ENCODE results near the gene CHRM1.

Gene CHRM1

DNA sequence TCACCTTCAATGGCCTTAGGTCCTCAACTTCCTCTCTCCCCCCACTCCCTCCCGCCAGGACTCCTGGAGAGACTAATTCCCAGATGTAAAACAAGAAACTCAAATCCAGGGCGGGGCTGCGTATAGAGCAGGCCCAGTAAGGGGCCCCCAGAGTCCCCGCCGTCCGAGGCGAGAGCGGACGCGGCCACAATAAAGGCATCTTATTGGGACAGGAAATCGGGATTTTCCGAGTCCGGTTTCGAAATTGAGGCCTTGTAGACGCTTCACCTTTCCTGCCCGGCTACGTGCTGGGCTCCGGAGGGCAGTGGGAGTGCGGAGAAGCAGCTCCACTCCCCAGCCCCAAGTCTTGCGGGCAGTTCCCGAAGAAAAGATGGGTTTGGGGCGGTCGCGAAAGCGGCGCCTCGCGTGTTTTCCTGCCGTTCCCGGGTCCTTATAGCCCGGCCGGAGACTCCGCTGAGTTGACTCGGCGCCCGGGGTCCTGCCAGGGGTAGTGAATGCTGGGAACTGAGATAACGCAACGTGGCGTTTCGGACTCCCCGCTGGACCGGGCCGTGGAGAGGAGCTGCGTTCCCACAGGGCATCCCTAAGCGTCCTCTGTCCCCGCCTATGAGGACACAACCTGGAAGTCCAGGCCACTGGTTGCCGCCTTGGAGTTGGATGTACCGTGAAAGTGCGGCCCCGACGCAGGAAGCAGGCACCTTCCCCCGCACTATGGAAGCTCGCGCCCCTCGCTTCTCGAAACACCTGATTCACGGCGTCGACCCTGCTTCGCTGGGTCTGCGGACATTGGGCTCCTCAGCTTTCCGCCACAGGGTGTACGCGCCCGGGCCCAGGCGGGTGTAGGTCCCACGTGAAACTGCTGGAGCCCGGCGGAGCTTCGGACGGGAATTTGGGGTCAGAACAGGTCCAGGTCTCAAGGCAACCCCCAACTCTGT is 4.8 kb upstream of the CHRM1 start:
- DNase-seq: no peak

DNA sequence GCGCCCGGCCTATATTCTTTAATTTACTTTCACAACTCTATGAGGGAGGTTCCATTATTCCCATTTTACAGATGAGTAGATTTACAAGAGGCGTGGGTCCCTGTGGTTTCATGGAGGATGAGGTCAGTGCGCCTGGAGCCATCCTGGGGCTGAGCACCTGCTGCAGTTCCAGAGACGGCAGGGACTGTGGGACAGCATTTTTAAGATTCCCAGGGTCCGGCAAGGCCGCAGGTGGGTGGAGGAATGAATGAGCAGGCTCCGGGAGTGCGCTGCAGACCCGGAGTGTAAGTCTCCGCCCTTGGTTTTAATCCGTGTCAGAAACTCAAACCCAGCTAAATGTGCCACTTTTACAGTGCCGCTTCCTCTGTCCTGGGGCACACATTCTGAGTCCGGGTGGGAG is 4.1 kb upstream of the CHRM1 start:
- no peak for DNase-seq

DNA sequence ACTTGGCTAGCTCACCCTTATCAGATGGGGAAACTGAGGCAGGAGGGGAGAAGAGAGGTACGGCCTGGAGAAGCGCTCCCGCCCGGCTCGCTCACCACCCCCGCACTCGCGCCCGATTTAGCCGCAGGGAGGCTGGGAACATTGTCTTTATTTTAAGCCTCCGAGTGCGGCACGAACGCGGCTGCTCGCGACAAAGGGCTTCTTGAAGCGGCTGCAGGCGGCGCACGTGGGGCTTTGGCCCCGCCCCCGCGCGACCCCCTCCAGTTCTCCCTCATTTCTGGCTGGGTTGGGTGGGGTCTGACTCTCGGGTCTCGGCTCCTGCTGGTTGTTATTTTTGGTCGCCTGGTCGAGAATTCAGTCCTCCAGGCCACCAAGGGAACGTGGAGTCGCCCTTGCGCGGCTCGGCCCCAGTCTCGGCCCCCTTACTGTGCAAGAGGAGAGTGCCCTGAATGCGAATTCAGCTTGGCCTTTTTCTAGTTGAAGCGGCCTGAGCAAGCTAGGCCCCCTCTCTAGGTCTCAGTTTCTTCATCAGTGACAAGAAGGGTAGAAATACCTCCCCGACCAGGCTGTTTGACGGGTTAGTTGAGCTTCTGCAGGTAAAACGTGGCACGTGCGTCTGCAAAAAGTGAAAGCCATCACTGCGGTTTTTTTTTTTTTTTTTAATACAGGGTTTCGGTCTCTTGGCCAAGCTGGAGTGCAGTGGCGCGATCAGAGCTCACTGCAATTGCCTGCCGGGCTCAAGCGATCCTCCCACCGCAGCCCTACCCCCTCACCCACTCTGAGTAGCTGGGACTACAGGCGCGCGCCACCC is 2.6 kb upstream of the CHRM1 start:
- no peak for DNase-seq

DNA sequence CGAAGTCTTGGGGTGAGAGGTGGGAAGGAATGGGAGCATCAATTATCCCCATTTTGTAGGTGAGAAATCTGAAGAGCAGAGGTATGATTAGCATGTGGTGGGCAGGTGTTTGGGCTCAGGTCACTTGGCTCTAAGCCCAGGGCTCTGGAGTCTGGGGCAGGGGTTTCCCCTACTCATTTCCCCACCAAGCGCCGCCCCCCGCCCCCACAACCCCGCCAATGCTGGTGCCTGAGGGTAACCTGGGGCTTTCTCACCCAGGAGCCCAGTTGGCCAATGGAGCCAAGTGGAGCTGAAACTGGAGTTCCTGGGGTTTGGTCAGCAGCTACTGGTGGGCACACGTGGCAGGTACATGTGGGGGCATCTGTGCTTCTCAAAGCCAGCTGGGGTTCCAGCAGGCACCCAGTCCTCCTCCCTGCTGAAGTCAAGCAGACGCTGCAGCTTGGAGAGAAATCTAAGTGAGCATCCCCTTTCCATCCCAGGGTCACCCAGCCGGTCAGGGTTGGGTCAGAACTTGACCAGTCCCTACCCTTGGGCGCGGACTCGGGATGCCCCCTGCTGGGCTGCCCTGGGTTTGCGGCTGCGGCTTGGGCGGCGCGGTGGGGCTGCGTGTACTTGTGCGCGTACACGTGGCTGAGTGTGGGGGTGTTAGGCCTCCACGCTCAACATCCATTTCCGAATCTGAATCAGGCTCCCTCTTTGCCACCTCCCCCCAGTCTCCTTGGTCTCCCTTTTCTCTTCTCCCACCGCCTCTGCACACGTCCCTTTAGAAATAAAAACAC is 1.7 kb upstream of the CHRM1 start:
- DNase-seq: no peak

DNA sequence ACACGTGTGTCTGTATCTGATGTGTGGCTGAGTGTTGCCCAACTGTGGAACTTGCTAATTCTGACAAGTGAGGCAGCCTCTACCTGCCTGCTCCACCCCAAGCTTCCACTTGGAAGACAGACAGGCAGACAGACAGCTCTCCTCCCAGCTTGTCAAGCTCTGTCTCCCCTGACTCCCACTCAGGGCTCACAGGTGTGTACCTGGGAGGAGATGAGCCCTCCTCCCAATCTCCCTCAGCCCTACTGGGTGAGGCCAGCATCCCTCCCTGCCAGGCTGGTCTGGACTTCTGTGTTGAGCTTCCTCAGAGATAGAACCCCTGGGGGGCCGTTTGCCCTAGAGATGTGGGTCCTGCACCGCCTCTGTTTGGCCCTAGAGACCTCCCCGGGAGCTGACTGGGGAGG is 1.0 kb upstream of the CHRM1 start:
- no peak for DNase-seq

DNA sequence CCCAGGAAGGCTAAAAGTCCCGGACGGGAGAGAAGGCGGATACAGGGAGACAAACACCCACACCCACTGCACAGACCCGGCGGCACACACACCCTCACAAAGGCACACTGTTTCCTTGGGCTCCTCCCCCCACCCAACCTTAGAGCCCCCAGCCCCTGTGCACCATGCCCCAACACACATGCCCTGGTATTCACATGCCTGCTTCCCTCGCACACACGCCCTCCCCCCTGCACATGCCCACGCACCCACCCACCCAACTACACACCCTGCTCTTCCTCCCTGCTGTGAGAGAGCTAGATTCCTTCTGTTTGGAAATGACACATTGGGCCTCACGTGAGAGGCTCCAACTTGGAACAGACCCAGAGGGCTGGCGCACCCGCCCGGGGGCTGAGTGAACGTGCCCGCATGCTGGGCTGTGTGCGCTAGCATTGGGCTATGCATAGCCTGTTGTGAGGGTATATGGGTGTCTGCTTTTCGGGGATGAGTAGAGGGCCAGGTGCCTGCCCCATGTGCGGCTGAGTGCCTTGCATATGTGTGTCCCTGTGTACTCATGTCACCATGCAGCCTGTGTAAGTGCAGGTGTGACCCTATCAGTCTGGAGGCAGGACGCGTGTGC is 518 bp upstream of the CHRM1 start:
- peak in 1 of 2 experiments; percentile 38 for DNase-seq

DNA sequence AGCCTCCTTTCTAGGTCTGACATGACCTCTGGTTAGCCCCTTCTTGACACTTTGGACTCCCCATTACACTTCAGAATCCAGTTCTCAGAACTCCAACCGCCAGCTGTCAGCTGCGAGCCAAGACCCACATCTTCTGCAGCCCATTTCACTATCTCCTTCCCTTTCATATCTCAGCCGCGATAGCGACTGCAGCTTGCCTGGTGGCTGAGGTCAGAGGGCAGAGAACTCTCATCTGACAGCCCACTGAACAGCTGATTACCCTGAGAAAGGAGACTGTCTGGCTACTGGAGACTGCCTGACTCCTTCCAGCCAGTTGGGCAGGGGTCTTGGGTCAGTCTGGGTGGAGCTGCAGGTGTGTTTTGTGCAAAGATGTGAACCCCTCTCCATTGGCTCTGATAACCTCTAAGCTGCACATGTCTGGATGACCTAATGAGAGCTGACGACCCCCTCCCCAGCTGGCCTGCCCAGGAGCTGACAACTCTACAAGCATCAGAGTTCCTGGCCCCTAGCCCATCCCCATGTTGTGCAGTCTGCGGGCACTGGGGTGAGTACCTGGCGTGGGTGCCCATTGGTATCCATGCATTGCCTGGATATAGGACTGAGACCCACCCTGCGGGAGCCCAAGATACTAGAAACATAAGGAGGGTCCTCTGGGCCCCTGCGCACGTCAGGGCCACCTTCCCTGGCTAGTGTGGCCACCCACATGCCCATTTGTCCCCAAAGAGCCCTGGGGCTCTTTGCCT is 1.1 kb downstream of the CHRM1 start:
- no peak for DNase-seq

DNA sequence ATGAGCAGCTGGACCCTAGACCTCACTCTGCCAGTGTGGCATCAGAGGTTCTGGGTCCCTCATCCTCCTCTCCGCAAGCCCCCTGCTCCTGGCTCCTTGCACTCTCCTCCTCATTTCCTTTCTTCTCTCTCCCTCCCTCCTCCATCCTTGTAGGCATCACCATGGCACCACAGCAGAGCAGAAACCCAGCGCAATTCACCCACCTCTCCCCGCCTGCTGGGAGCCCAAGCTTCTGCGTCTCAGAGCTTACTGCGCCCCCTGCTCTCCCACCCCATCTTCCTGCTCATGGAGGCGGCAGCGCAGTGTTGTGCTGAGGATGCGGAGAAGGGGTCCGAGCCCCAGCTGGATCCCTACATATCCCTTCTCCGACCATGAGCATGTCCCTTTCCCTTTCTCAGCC is 1.7 kb downstream of the CHRM1 start:
- DNase-seq: no peak

DNA sequence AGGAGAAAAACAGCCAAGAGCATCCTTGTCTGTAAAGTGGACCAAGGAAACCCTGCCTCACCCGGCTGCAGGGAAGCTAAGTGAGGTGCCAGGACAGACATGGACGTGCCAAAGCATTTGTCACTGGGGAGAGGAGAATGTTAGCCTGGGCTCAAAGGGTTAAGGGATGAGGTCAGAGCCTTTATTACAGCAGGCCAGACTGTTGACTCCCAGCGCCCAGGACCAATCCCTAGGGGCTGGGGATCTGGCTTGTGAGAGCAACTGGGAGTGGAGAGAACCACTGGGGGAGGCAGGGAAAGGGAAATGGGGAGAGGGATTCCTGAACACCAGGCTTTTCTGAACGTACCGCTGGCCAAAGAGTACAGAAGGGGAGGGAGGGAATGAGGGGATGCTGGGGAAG is 2.6 kb downstream of the CHRM1 start:
- DNase-seq: no peak

DNA sequence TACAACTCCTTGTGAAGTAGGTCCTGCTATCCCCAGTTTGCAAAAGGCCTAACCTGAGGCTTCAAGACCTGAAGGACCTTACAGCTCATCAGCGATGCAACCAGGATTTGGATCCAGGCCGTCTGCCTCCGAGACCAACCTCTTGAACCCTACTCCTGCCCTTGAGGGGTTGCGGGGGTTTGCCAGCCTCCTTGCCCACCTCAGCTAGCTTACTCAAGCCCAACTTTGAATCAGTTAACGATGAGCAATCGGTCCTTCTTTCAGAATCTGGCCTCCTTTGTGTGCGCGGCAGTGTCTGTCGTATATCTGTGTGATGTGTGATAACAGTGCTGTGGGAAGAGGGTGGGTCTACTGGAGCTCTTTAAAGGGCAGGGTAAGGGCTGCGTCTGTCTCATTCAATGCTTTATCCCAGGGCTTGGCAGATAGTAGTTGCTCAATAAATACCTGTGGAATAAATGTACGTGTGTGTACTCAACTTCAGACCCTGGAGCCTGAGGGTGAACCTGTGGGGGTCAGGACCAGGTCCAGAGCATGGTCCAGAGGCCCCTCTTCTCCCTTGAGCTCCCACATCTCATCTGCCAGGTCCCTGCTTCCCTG is 3.2 kb downstream of the CHRM1 start:
- DNase-seq: no peak

DNA sequence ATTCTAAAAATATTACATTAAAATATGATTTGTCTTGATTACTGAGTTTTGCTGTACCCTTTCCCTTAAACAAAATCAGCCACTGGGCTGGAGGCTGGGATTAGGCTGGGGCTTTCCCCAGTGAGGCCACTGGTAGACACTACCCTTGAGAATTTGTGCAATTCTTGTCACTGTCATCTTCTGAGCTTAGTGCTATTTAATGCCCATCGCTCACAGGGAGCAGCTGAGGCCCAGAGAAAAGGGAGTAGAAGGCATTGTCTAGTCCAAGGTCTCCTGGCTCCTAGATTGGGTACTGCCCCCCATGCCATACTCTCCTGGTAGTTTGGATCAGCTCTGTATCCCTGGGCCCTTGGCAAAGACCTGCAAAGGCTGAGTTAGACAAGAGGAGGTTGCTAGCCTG is 6.7 kb downstream of the CHRM1 start:
- no peak for DNase-seq

DNA sequence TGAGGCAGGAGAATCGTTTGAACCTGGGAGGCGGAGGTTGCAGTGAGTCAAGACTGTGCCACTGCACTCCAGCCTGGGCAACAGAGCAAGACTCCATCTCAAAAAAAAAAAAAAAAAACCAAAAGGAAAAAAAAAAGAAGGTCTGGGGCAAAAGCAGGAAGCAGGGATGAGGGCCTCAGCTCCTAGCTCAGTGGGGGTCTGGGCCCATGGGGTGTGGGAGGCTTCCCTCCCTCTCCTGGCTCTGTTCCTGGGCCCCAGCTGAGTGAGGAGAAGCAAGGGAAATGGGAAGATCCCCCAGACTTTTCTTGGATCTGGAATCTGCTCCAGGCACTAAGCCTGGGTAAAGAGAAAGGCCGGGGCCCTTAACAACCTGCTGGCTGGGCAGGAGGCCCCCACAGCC is 8.9 kb downstream of the CHRM1 start:
- DNase-seq: no peak

DNA sequence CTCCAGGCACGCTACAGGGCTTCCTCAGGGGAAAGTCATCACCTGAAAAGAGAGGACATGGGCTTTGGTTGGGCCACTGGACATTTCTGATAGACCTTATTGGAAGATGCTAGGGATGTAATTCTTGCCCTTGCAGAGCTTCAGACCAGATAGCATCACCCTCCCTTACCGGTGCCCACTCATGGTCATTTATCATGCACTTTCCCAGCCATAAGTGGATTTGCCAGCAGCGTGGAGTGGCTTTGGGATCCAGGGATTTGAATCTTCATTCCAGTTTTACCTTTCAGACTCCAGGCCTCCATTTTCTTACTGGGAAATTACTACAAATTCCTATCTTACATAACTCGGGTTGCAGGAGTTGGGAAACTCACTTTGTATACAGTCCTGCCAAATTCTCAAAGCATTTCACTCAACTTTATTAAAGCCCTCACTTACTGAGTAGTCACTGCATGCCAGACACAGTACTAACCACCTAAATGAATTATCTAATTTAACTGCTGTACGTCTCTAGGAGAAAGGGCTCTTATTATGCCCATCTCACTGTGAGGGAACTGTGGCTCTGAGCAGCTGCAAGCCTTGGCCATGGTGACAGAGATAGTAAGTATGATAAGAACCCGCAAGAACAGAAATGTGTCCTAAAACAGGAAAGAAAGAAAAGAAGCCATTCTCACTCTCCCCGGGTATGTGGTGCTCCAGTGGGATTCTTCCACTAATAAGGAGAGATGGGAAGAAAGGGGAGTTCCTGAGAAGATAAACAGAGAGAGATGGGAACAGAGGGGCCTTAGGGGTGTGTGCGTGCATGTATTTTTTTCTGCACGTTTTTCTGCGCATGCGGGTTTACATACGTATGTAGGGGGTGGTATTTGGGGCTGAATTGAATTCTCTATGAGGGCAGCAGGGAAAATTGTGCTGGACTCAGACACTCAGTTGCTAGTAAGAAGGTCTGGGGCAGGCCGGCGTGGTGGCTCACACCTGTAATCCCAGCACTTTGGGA is 9.7 kb downstream of the CHRM1 start:
- no peak for DNase-seq

DNA sequence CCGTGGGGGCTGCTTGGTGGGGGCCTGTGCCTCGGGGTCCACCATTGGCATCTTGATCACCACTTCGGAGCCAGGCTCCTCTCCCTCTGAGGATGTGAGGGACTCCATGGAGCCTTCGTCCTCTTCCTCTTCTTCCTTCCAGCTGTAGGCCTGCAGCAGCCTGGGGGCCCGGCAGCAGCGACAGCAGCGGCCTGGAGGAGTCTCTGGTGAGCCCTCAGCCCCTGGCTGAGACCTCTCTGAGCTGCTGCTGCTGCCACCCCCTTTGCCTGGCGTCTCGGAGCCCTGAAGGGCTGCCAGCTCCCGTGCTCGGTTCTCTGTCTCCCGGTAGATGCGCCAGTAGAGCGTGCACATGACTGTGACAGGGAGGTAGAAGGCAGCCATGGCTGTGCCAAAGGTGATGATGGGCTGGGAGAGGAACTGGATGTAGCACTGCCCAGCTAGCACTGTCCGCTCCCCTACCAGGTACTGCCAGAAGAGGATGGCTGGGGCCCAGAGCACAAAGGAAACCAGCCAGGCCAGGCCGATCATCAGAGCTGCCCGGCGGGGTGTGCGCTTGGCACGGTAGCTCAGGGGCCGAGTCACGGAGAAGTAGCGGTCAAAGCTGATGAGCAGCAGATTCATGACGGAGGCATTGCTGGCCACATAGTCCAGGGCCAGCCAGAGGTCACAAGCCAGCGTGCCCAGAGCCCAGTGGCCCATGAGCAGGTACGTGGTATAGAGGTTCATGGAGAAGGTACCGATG is 10.9 kb downstream of the CHRM1 start:
- no peak for DNase-seq

DNA sequence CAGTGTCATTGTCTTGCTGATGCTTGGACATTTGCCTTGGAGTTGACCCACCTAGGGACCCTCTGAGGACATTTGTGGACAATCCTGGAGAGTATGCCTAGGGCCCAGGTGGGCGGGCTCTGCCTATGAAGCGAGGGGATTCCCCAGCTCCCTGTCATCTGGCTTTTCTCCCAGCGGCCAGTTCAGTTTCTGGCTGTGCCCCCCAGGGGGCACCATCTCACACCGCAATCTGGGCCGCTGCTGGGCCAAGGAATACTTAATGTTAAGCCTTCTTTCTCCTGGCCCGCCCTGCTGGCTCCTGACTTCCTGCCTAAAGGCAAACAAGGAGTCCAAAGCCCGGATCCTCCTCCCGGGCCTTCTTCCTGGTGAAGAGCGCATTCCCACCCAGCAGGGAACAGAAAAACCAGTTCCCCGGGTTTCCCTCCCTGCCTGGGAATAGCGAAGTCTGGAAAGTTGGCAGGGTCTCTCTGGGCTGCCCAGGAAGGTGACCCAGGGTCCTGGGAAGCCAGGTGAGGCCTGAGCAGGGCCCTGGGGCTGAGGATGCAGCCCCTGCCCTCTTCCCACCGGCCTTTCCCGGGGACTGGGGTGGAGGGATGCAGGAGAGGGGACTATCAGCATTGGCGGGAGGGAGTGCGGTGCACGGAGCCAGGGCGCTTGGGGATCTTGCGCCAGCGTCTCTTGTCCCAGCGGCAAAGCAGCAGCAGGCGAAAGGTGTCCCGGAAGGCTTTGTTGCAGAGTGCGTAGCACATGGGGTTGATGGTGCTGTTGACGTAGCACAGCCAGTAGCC is 11.9 kb downstream of the CHRM1 start:
- DNase-seq: peak; percentile 41 to 68

DNA sequence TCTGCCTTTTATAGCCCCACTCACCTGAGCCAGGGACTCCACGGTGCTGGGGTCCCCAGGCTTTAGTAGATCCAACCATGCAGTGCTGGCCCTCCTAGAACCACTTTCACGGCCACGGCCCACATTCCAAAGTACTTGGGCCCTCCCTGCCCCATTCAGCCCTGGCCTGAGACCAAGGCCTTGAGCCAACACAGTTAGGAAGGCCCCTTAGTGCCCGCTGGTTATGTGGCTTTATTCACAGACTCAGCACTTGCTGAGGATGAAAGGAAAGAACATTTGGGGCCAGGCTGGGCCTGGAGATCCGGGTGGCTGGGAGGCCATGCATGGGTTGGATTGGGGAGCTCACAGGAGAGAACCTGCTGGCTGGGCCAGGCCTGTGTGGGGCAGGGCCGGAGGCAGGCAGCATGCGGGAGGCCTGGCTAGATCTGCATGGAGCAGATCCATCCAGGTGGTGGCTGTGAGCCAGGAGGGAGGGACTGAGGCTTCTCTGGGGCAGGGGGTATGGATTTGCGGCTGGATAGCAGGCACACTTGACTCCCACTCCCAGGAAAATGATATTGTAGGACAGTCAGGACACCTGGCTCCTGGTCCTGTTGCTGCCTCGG is 12.6 kb downstream of the CHRM1 start:
- no peak for DNase-seq

DNA sequence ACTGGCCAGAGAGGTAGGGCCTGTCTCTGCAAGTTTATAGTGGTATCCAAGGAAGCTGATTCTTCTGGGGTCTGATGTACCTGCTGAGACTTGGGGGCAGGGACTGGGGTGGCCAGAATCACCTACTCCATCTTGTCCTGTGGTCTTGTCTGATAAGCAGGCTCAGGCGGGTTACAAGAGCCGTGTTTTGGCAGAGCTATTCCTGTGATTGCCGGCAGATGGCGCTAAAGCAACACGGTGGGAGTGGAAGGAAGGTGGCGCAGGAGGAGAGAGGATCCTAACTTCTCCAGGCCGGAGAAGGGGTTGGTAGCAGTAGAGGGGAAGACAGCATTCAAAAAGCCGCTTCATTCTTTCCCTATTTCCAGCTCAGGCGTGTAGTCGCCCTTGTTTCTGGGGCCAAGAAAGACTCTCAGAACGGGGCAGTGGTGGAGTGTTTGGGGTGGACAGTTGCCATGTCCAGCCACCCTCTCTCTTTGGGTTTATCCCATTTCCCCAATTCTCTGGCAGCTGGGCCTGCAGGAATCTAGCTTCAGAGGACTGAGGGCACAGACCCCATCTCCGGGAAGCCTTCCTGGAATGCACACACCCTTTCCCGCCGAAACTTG is 15.1 kb downstream of the CHRM1 start:
- DNase-seq: peak; percentile 69 to 74

DNA sequence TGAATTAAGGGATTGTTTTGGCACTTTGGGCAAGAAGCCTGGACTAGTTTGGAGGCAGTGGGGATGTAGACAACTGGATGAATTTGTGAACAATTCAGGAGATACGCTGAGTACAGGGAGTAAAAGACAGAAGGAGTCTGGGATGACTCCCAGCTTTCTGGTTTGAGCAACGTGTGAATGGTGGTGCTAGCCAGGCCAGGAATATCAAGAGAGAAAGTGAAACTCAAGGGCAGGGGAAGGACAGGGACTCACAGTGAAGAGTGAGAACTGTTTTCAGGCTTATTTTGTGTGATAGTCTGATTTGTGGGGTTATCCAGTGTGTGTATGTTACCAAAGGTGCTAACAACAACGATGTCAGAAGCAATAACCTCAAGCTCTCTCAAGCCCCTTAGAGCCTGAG is 15.9 kb downstream of the CHRM1 start:
- no peak for DNase-seq
